ENCODE measurements around the gene PRR18. TPM values are rescaled to one million over a fixed set of nuclear protein-coding genes. Genes with fewer than 3 reads are reported as not detected.

PRR18 gene
- total and polyA plus RNA-seq, 4 donors, result 0.29 to 2.8 (median 1.1) TPM

- Histone ChIP-seq H3K9me3 (ENCODE audit: control insufficient read depth in 4 of 4, low read length in 3 of 4) (no peaks in the 10 kb centered on the region), H3K36me3 (ENCODE audit: control insufficient read depth in 4 of 4, insufficient read depth in 3 of 4, low read depth in 1 of 4, low read length in 3 of 4) (no peaks in the 10 kb centered on the region), H3K9ac (ENCODE audit: low read depth in 1 of 2, low read length in 2 of 2) (no peak overlapping the region), H3K27ac (ENCODE audit: low read depth in 1 of 2, low read length in 2 of 2) (no peak overlapping the region), H3K4me3 (ENCODE audit: low read depth in 1 of 3, low read length in 3 of 3) (no peak overlapping the region), H3K27me3 (ENCODE audit: control insufficient read depth in 4 of 4, insufficient read depth in 4 of 4, low read length in 3 of 4) (no peaks in the 10 kb centered on the region), H3K4me1 (ENCODE audit: control insufficient read depth in 4 of 4, insufficient read depth in 4 of 4, low read length in 3 of 4) (peaks cover 3 to 34% (median 25%) of the 10 kb centered on the region in 4 donors)
- no peak for TF ChIP-seq MAX (IDR thresholded peaks at IDR 0.05)
- no peak for TF ChIP-seq YY1 (IDR thresholded peaks at IDR 0.05)
- no peak for TF ChIP-seq ATF3 (IDR thresholded peaks at IDR 0.05)
- TF ChIP-seq REST (IDR thresholded peaks at IDR 0.05), result no peak
- no peak for TF ChIP-seq EGR1 (IDR thresholded peaks at IDR 0.05; ENCODE audit: low read depth in 2 of 2)
- TF ChIP-seq ZBTB33 (IDR thresholded peaks at IDR 0.05), result no peak
- no peak for TF ChIP-seq HNF4A (conservative IDR thresholded peaks at IDR 0.05)
- TF ChIP-seq FOXA2 (IDR thresholded peaks at IDR 0.05), result no peak
- TF ChIP-seq CTCF (IDR thresholded peaks at IDR 0.05; ENCODE audit: low read depth, low read length, missing input control), result no peak
- TF ChIP-seq NR2F2 (IDR thresholded peaks at IDR 0.05), result no peak
- no peak for TF ChIP-seq JUND (IDR thresholded peaks at IDR 0.05)
- TF ChIP-seq GABPA (IDR thresholded peaks at IDR 0.05 in 1 of 2, conservative IDR thresholded peaks at IDR 0.05 in 1 of 2), result no peak
- no peak for TF ChIP-seq RXRA (IDR thresholded peaks at IDR 0.05)
- no peak for TF ChIP-seq SP1 (IDR thresholded peaks at IDR 0.05)
- no peak for TF ChIP-seq FOXA1 (IDR thresholded peaks at IDR 0.05)
- TF ChIP-seq HNF4G (IDR thresholded peaks at IDR 0.05), result no peak
- TF ChIP-seq TAF1 (conservative IDR thresholded peaks at IDR 0.05), result no peak
- no peak for DNase-seq (ENCODE audit: low spot score)
- 60% methylated on average over 9 of the region's 9 CpGs for WGBS
Observed at GRCh38 chr6:166300357-166300987, 7.7 kb downstream of the PRR18 start.
